ENCODE results near the gene PDZD2.

DNA sequence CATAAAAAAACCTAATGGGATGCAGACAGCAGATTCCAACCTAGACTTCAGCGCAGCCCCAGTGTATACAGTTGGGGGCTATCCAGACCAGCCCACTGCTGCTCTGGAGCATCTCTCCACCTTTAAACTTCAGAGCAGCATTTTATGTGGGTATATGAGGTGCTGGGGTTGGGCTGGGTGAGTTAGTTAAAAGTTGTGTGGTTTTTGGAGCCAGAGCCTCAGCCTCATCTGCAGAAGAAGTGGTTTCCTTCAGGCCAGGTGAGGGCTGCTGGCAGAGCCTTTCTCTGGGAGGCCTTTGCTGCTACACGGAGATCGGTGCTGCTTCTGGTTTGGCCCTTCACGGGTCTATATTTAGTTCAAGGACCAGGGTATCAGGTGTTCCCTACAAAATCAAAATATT is 228.3 kb downstream of the PDZD2 start:
- TF ChIP-seq CTCF (IDR thresholded peaks at IDR 0.05) = no peak
- TF ChIP-seq EP300 (IDR thresholded peaks at IDR 0.05) = no peak

Measured in esophagus muscularis mucosa (tissue), 3 donors.